GM10248 (cell line): ENCODE results near the gene SDK1.

Source experiments
- CTCF ChIA-PET: fragments of 300-600 bp; sonication (Branson Sonifier 250); formaldehyde crosslinking; extraction: SDS; loops from one replicate; lab custom pipeline; 2021; ENCODE audit warnings: antibody characterized with exemption; lab: Yijun Ruan, JAX
- POLR2A ChIA-PET: fragments of 350-650 bp; sonication (Branson Sonifier 250); formaldehyde crosslinking; extraction: SDS; loops from one replicate; lab custom pipeline; 2020; ENCODE audit warnings: antibody characterized with exemption; lab: Yijun Ruan, JAX
- DNase-seq: peaks from one replicate; pipeline ENCODE4 v3.0.0; 2012; ENCODE audit errors: extremely low spot score
- TF ChIP-seq, protein P1 (sequence below): IDR thresholded peaks from 2 replicates; pipeline ENCODE4 v1.5.1; 2012; ENCODE audit warnings: mild to moderate bottlenecking, low read depth; ENCODE audit errors: extremely low read depth, missing control alignments, control extremely low read depth

Gene SDK1

DNA sequence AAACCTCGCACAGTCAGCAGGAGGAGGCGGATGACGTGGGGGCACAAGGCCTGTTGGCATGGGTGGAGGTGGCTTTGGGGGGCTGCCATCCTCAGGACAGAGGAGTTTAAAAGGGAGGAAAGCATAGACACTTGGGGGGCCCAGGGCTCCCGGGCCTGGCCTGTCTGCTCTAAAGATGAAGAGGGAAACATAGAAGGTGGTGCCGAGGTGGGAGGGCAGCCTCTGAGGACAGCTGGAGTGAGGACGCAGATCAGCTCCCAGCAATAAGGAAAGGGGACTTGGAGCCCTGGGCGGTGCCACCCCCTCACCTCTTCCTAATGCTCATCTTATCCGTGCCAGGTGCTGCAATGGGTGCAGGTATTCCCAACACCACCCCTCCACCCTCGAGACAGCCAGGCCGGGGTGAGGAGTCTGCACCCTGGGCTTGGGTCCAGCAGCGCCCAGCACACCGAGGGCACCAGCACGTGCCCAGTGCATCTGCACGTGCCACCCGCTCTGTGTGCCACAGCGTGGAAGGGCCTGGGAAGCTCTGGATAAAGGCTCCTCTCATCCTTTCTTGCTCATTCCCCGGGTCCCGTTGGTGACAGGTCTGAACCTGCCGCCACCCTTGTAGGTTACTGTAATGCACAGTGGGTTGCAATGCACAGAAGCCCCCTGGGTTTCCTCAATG, 815.0 kb downstream of the SDK1 start:
- DNase-seq = no peak
- CTCF ChIA-PET = no interaction called here
- POLR2A ChIA-PET = no interaction called here
- TF ChIP-seq, protein P1, sequence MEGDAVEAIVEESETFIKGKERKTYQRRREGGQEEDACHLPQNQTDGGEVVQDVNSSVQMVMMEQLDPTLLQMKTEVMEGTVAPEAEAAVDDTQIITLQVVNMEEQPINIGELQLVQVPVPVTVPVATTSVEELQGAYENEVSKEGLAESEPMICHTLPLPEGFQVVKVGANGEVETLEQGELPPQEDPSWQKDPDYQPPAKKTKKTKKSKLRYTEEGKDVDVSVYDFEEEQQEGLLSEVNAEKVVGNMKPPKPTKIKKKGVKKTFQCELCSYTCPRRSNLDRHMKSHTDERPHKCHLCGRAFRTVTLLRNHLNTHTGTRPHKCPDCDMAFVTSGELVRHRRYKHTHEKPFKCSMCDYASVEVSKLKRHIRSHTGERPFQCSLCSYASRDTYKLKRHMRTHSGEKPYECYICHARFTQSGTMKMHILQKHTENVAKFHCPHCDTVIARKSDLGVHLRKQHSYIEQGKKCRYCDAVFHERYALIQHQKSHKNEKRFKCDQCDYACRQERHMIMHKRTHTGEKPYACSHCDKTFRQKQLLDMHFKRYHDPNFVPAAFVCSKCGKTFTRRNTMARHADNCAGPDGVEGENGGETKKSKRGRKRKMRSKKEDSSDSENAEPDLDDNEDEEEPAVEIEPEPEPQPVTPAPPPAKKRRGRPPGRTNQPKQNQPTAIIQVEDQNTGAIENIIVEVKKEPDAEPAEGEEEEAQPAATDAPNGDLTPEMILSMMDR = no peak

DNA sequence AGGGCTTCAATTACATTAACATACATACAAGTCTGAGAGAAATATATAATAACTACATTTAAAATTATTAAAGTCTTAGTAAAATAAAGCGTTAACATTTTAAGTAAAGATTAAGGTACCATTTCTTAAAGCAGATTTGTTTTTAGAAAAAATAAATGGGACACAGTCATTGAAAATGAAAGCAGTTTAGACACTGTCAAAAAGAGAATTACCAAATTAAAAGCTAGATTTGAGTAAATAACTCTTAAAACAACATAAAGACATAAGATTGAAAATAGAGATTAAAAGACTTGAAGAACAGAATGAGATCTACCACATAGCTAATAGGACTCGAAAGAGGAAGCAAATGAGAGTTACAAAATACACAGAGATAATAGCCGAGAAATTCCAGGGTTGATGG, 818.8 kb downstream of the SDK1 start:
- no peak for DNase-seq
- ChIA-PET CTCF (no interaction called here), POLR2A (no interaction called here)
- TF ChIP-seq, protein P1 = no peak

DNA sequence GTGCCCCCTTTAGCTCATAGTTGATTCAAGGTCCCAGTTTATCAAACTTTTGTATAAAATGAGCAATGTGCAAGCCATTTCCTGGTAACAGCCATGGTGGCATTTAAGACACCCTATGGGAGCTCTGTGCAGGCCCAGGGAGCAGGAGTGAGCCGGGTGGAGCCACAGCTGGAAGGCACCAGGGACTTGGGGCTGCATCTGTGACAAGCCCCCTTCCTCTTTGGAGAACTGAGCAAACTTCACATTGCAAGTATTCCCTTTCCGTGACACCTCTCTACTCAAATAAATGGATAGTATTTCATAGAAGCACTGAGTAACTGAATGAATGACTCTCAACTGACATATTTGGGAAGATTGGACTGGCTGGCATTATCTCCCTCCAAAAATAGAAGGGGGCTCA, 822.3 kb downstream of the SDK1 start:
- CTCF ChIA-PET = interaction anchor here (1.1 kb wide), 1 partner anchor 14 kb away, joined by 3 read pairs; no protein-coding TSS in a partner anchor
- no peak for DNase-seq
- TF ChIP-seq, protein P1 = no peak
- POLR2A ChIA-PET = no interaction called here

DNA sequence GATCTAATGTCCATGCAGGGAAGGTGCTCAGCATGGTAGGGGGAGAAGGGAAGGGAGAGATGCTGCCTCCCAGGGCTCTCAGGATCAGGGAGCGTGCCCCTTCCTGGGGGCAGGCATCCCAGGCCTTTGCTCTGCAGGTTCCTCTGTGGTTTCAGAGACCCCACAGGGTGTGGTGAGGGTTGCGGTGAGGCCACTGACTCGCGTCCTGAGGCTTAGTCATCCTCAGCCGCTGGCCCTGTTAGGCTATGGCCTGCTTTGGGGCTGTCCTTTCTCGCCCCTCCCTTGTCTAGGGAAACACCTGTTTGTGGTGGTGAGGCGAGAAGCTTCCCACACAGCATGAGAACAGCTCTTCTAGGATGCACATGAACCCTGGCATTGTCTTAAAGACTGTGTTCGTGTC, 822.8 kb downstream of the SDK1 start:
- CTCF ChIA-PET = interaction anchor here (1.1 kb wide), 1 partner anchor 14 kb away, joined by 3 read pairs; no protein-coding TSS in a partner anchor
- POLR2A ChIA-PET = no interaction called here
- TF ChIP-seq, protein P1 = no peak
- DNase-seq = no peak

DNA sequence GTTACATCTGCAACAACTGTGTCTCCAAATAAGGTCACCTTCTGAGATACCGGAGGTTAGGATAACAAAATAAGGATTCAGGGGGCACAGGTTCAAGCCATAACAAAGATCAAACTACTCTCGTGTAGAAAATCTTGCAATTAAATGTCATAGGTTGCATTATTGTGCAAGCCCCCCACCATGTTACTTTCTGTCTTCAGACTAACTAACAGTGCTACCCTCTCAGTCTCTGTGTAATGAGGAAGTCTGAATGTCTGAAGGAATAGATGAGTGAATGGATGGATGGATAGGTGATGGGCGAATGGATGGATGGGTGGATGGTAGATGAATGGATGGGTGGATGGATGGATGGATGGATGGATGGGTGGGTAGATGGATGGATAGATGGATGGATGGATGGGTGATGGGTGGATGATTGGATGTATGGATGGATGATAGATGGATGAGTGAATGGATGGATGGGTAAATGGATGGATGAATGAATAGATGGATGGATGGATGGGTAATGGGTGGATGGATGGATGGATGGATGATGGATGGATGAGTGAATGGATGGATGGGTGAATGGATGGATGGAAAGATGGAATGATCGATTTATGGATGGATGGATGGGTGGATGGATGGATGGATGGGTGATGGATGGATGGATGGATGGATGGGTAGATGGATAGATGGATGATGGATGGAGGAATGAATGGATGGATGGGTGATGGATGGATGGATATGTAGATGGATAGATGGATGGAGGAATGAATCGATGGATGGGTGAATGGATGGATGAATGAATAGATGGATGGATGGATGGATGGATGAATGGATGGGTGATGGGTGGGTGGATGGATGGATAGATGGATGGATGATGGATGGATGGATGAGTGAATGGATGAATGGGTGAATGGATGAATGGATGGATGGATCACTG, 823.8 kb downstream of the SDK1 start:
- TF ChIP-seq, protein P1 = no peak
- CTCF ChIA-PET = no interaction called here
- POLR2A ChIA-PET = no interaction called here
- no peak for DNase-seq

DNA sequence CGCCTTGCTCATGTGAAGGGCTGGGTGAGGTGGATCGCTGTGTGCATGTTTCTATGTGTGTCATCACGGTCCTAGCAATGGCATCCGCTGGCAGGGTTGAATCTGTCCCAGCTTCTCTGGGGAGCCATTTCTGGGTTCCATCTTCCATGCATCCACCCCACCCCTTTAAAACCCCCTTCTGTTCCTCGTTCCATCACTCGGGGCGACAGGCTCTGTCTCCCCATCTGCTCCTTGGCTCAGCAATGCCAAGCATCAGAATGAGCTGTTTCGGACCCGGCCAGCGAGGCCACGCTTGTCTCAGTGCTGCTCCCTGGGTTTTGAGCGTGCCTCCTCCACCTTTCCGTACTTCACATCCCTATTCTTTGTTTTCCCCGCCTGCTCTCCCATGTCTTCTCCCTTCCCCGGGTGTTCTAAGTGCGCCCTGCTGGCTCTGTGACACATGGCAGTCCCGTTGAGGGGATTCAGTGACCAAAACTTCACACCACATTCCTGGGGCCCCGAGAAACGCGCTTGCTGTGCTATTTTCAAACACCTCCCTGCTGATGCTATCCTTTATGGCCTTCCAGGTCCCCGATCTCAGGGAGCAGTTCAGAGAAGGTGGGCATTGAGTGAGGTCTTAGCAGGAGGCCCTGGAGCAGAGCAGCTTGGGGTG, 827.0 kb downstream of the SDK1 start:
- POLR2A ChIA-PET = no interaction called here
- DNase-seq = no peak
- TF ChIP-seq, protein P1 = no peak
- CTCF ChIA-PET = no interaction called here
